GF-D8 (cell line): Measurements from ENCODE around the gene WBP2NL.

Experiments
- DNase-seq: peaks from one replicate; lab custom pipeline; 2025; lab: John Stamatoyannopoulos, UW

The WBP2NL gene

DNA sequence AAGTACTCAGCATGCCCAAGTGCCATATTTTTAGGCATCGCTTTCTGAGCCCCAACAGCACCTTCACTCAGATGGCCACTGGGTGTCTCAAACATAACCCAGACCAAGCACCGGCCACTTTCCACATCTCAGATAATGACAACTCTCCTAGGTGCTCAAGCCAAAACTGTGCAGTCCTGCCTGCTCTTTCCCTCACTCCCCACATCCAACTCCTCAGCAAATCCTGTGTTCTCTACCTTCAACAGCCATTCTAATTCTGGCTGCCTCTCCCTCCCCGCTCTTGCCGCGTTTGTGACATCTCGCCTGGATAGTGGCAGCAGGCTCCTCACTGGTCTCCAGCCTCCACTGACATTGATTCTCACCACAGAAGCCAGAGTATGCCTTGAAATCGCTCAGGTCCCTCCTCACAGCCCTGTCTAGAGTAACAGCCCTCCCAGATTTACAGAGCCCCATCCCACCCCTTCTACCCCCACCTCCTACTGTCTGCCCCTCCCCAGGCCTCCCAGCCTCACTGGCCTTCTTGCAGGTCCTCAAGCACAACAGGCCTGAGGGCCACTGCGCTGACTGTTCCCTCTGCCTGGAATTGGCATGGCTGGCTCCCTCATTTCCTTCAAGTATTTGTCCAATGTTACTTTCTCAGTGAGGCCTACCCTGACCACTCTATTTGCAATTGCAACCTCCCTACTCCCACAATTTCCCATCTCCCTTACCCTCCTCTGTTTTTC is 74.2 kb downstream of the WBP2NL start:
- DNase-seq: no peak

GRCh38 chr22:42073621-42074041 is 75.0 kb downstream of the WBP2NL start:
- no peak for DNase-seq

- DNase-seq: no peak
Measured at GRCh38 chr22:42074132-42074811, 75.7 kb downstream of the WBP2NL start, which contains the start of gene PHETA2. Gene PHETA2 (plus strand): TSS chr22:42074248. CDS start chr22:42077294, 3,046 bp downstream.

GRCh38 chr22:42074846-42075676 is 76.5 kb downstream of the WBP2NL start:
- no peak for DNase-seq

DNA sequence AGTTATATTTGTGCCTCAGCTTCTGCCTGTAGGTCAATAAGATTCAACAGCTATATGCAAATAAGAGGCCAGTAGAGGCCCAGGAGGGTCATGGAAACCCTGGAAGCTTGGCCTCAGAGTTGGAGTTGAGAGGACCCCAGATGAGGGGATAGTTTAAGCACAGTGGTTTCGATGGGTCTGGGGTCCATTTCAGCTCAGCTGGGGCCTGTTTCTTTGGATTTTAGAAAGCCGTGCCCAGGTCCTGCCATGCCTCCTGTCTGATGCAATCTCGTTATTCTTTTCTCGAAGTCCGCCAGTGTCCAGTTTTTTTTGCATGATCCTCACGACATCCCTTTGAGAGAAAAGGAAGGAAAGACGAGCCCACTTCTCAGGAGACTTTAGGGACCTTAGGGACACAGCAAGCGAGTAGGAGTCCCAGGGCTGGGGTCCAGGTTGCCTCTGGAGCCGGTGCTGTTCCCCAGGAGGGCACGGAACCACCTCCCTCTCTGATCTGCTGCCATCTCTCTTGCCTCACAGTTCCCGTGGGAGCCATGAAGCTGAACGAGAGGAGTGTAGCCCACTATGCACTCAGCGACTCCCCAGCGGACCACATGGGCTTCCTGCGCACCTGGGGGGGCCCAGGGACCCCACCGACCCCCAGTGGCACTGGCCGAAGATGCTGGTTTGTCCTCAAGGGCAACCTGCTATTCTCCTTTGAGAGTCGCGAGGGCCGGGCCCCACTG is 78.3 kb downstream of the WBP2NL start:
- no peak for DNase-seq

- no peak for DNase-seq
Measured at GRCh38 chr22:42077486-42078125, 79.0 kb downstream of the WBP2NL start.
